Astrocyte (in vitro differentiated cells and primary cell): ENCODE measurements around the gene SNRPD2. TPM values are rescaled to one million over a fixed set of nuclear protein-coding genes. Genes with fewer than 3 reads are reported as not detected.
A peak's percentile ranks its signal among the peaks of the same experiment; 100 is the strongest.

Source experiments
- DNase-seq: peaks from one replicate; pipeline ENCODE4 v3.0.0-alpha.2; 2010; ENCODE audit warnings: low read depth
- FAIRE-seq: peaks from 2 replicates; lab custom pipeline; 2011; peaks lifted over from hg19 to GRCh38; lab: Jason Lieb, UNC
- H2AFZ ChIP-seq: 2 replicates; pipeline ENCODE4 v1.6.0; 2012; ENCODE audit warnings: low read depth, low read length, inconsistent platforms
- H3K27ac ChIP-seq: 2 replicates; pipeline ENCODE4 v1.5.1; 2011; ENCODE audit warnings: low read depth, low read length, inconsistent platforms
- H3K27me3 ChIP-seq: 2 replicates; pipeline ENCODE4 v1.6.0; 2011; ENCODE audit warnings: low read length, inconsistent platforms; ENCODE audit not compliant: insufficient read depth
- H3K36me3 ChIP-seq: 2 replicates; pipeline ENCODE4 v1.5.1; 2011; ENCODE audit warnings: low read length, inconsistent platforms; ENCODE audit not compliant: insufficient read depth
- H3K4me1 ChIP-seq: 2 replicates; pipeline ENCODE4 v1.5.1; 2011; ENCODE audit warnings: low read length, inconsistent platforms; ENCODE audit not compliant: insufficient read depth
- H3K4me2 ChIP-seq: 2 replicates; pipeline ENCODE4 v1.6.0; 2012; ENCODE audit warnings: low read length, inconsistent platforms
- H3K4me3 ChIP-seq: 2 replicates; pipeline ENCODE4 v1.5.1; 2011; ENCODE audit warnings: low read depth, mild to moderate bottlenecking, low read length, inconsistent platforms; ENCODE audit not compliant: insufficient read depth
- H3K79me2 ChIP-seq: 2 replicates; pipeline ENCODE4 v1.6.0; 2012; ENCODE audit warnings: mild to moderate bottlenecking, low read length, inconsistent platforms; ENCODE audit not compliant: insufficient read depth
- H3K9ac ChIP-seq: 2 replicates; pipeline ENCODE4 v1.6.0; 2012; ENCODE audit warnings: mild to moderate bottlenecking, low read length, inconsistent platforms
- H3K9me3 ChIP-seq: 2 replicates; pipeline ENCODE4 v1.5.1; 2012; ENCODE audit warnings: low read depth, mild to moderate bottlenecking, low read length, inconsistent platforms; ENCODE audit not compliant: insufficient read depth
- H4K20me1 ChIP-seq: 2 replicates; pipeline ENCODE4 v1.6.0; 2012; ENCODE audit warnings: low read length, inconsistent platforms; ENCODE audit not compliant: insufficient read depth
- H3K27ac Mint-ChIP-seq: one replicate; pipeline ENCODE4 v1.8.0; 2021; ENCODE audit warnings: mild to moderate bottlenecking, mixed read lengths; ENCODE audit not compliant: unreplicated experiment
- H3K27me3 Mint-ChIP-seq: one replicate; pipeline ENCODE4 v1.8.0; 2021; ENCODE audit warnings: low read depth, mixed read lengths; ENCODE audit not compliant: unreplicated experiment
- H3K36me3 Mint-ChIP-seq: one replicate; pipeline ENCODE4 v1.8.0; 2021; ENCODE audit warnings: low read depth, mixed read lengths; ENCODE audit not compliant: unreplicated experiment
- H3K4me1 Mint-ChIP-seq: one replicate; pipeline ENCODE4 v1.8.0; 2021; ENCODE audit warnings: low read depth, mixed read lengths; ENCODE audit not compliant: unreplicated experiment
- H3K4me3 Mint-ChIP-seq: one replicate; pipeline ENCODE4 v1.8.0; 2021; ENCODE audit warnings: mild to moderate bottlenecking, moderate library complexity, mixed read lengths; ENCODE audit not compliant: unreplicated experiment
- H3K9me3 Mint-ChIP-seq: one replicate; pipeline ENCODE4 v1.8.0; 2021; ENCODE audit warnings: mild to moderate bottlenecking, mixed read lengths; ENCODE audit not compliant: unreplicated experiment
- CTCF ChIP-seq: IDR thresholded peaks from 2 replicates; pipeline ENCODE4 v1.5.1; 2011; ENCODE audit warnings: low read depth, mild to moderate bottlenecking, inconsistent platforms, low read length, moderate library complexity; ENCODE audit not compliant: insufficient read depth
- EZH2 ChIP-seq: IDR thresholded peaks from 2 replicates; pipeline ENCODE4 v1.6.1; 2012; ENCODE audit warnings: mild to moderate bottlenecking, low read length, inconsistent platforms; ENCODE audit not compliant: insufficient read depth
- total RNA-seq: library from RNA; stranded (reverse); gene quantifications from 2 replicates; pipeline ENCODE4 v1.2.1, GENCODE V29; 2021

Gene SNRPD2
- total RNA-seq, 1 donor from 2014 or later: 459 TPM

- Mint-ChIP-seq H3K4me1 (no peaks in the 10 kb centered on the region), H3K4me3 (peak overlapping the region; percentile 61), H3K27me3 (no peaks in the 10 kb centered on the region), H3K9me3 (no peaks in the 10 kb centered on the region), H3K27ac (no peak overlapping the region), H3K36me3 (peaks cover 17% of the 10 kb centered on the region)
- Histone ChIP-seq H4K20me1 (peaks cover 8% of the 10 kb centered on the region), H2AFZ (no peak overlapping the region), H3K79me2 (peaks cover 6% of the 10 kb centered on the region), H3K27ac (no peak overlapping the region), H3K36me3 (peaks cover 8% of the 10 kb centered on the region), H3K4me3 (no peak overlapping the region), H3K27me3 (peaks cover under 1% of the 10 kb centered on the region), H3K4me1 (peaks cover 3% of the 10 kb centered on the region), H3K4me2 (no peak overlapping the region), H3K9ac (no peak overlapping the region), H3K9me3 (no peaks in the 10 kb centered on the region)
- DNase-seq (no peak), FAIRE-seq (no peak)
- TF ChIP-seq CTCF (no peak), EZH2 (no peak)
These were observed 8.8 kb downstream of the SNRPD2 start for GRCh38 chr19:45682908-45683307.

- peaks cover 2% of the 10 kb centered on the region for H3K36me3 ChIP-seq
- H3K4me3 ChIP-seq: no peak overlapping the region
- no peak overlapping the region for H3K27ac Mint-ChIP-seq
- DNase-seq (no peak), FAIRE-seq (no peak)
- H3K36me3 Mint-ChIP-seq: peaks cover 17% of the 10 kb centered on the region
- H4K20me1 ChIP-seq: peaks cover 2% of the 10 kb centered on the region
- no peak overlapping the region for H2AFZ ChIP-seq
- no peaks in the 10 kb centered on the region for H3K9me3 ChIP-seq
- H3K4me3 Mint-ChIP-seq: no peak overlapping the region
- H3K4me1 ChIP-seq: peaks cover 8% of the 10 kb centered on the region
- H3K27me3 Mint-ChIP-seq: peaks cover 5% of the 10 kb centered on the region
- TF ChIP-seq CTCF: no peak
- no peak for TF ChIP-seq EZH2
- peaks cover 6% of the 10 kb centered on the region for H3K27me3 ChIP-seq
- no peak overlapping the region for H3K9ac ChIP-seq
- no peaks in the 10 kb centered on the region for H3K9me3 Mint-ChIP-seq
- H3K79me2 ChIP-seq: no peaks in the 10 kb centered on the region
- peak overlapping the region; percentile 89 for H3K4me2 ChIP-seq
- H3K4me1 Mint-ChIP-seq: peaks cover 2% of the 10 kb centered on the region
- no peak overlapping the region for H3K27ac ChIP-seq
These were observed 9.6 kb downstream of the SNRPD2 start for GRCh38 chr19:45682117-45682516.

GRCh38 chr19:45681391-45682015 lies 10.2 kb downstream of the SNRPD2 start:
- Mint-ChIP-seq H3K4me3 (peak overlapping the region; percentile 62), H3K9me3 (no peaks in the 10 kb centered on the region), H3K4me1 (peaks cover 2% of the 10 kb centered on the region), H3K27me3 (peaks cover 5% of the 10 kb centered on the region), H3K36me3 (peaks cover 14% of the 10 kb centered on the region), H3K27ac (peak overlapping the region; percentile 66)
- no peaks in the 10 kb centered on the region for H3K79me2 ChIP-seq
- peaks cover 8% of the 10 kb centered on the region for H3K4me1 ChIP-seq
- peaks cover 2% of the 10 kb centered on the region for H3K36me3 ChIP-seq
- DNase-seq: peak; percentile 52
- peak overlapping the region; percentile 40 for H3K9ac ChIP-seq
- TF ChIP-seq CTCF (peak; percentile 54), EZH2 (no peak)
- no peaks in the 10 kb centered on the region for H3K9me3 ChIP-seq
- FAIRE-seq: no peak
- no peaks in the 10 kb centered on the region for H4K20me1 ChIP-seq
- peaks cover 9% of the 10 kb centered on the region for H3K27me3 ChIP-seq
- peak overlapping the region; percentile 69 for H2AFZ ChIP-seq
- H3K27ac ChIP-seq: no peak overlapping the region
- H3K4me2 ChIP-seq: peak overlapping the region; percentile 89
- H3K4me3 ChIP-seq: peak overlapping the region; percentile 17
